Smooth muscle cell of the brain vasculature (primary cell): Measurements from ENCODE around the gene CCL19.
A peak's percentile ranks its signal among the peaks of the same experiment; 100 is the strongest.

Experiments used
- DNase-seq: peaks from one replicate; pipeline ENCODE4 v3.0.0-alpha.2; 2012; ENCODE audit warnings: low read depth, low spot score

The CCL19 gene

GRCh38 chr9:34662526-34663302 is 28.4 kb downstream of the CCL19 start, which contains the start of gene CCL27:
TSS of gene CCL27 (minus strand) at chr9:34662657. CDS start at chr9:34662633, 24 bp downstream.
- no peak for DNase-seq

- no peak for DNase-seq
Observed at GRCh38 chr9:34659592-34660253, 31.4 kb downstream of the CCL19 start.

GRCh38 chr9:34658461-34658860 is 32.6 kb downstream of the CCL19 start:
- no peak for DNase-seq

DNA sequence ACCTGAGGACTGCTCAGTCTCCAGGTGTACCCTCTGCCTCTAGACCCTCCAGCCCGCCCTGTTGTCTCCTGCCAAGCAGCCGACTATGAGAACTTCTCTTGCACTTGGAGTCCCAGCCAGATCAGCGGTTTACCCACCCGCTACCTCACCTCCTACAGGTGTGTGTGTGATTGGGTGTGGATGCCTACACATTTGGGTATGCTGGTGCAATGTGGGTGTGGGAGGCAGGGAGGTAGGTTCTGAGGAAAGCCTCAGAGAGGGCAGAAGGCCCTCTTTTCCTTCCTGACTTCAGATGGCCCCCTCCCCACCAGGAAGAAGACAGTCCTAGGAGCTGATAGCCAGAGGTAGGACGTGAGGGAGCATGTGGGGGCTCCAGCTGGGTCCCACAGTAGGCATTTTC is 34.1 kb downstream of the CCL19 start:
- no peak for DNase-seq

- DNase-seq = no peak
Observed at GRCh38 chr9:34655394-34655793, 35.7 kb downstream of the CCL19 start.

- DNase-seq = no peak
Observed at GRCh38 chr9:34654323-34655051, 36.6 kb downstream of the CCL19 start.

- DNase-seq = no peak
Observed at GRCh38 chr9:34653151-34654072, 37.7 kb downstream of the CCL19 start.

DNA sequence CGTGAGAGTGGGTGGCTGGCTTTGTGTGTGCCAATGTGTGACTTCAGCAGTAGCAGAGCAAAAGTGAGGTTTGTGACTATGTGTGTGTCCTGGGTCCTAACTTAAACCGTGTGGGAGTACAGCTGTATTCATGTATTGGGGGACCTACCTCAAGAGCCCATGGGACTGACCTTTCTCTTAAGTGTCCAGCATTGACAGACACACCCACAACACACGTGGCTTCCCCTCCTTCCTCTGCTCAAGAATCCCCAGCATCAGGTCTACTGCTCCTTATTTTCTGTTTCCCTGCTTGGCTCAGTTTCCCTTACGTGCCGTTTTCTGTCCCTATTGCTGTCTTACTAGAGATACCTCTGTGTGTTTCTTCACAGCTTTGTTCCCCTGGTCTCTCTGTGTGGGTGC is 38.5 kb downstream of the CCL19 start:
- DNase-seq = no peak

- DNase-seq = peak; percentile 39
Observed at GRCh38 chr9:34651876-34652601, 39.0 kb downstream of the CCL19 start, which contains the start of gene IL11RA. TSS of gene IL11RA (plus strand) at chr9:34652185. CDS start at chr9:34655218, 3,033 bp downstream.

DNA sequence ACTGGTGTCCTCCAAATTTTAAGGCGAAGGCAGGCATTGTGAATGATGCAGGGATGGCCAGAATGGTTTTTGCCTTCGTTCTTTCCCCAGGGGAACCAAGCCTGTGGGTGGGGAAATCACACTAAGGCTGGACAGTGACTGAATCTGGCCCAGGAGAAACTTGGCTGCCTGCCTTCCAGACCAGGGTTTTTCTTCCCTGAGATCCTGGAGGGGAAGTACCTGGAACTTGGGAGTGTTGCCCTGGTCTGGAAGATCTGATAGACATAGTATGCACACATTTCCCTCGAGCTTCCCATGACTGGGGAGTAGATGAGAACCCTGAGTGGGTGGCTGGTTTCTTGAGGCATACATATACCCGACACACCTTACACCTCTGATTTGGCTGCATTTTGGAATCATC is 39.8 kb downstream of the CCL19 start:
- DNase-seq = no peak

GRCh38 chr9:34650816-34651215 is 40.3 kb downstream of the CCL19 start:
- DNase-seq = no peak

GRCh38 chr9:34648673-34649072 is 42.4 kb downstream of the CCL19 start:
- DNase-seq = no peak

- no peak for DNase-seq
Observed at GRCh38 chr9:34647651-34648050, 43.4 kb downstream of the CCL19 start.

- no peak for DNase-seq
Observed at GRCh38 chr9:34647084-34647403, 44.0 kb downstream of the CCL19 start.

DNA sequence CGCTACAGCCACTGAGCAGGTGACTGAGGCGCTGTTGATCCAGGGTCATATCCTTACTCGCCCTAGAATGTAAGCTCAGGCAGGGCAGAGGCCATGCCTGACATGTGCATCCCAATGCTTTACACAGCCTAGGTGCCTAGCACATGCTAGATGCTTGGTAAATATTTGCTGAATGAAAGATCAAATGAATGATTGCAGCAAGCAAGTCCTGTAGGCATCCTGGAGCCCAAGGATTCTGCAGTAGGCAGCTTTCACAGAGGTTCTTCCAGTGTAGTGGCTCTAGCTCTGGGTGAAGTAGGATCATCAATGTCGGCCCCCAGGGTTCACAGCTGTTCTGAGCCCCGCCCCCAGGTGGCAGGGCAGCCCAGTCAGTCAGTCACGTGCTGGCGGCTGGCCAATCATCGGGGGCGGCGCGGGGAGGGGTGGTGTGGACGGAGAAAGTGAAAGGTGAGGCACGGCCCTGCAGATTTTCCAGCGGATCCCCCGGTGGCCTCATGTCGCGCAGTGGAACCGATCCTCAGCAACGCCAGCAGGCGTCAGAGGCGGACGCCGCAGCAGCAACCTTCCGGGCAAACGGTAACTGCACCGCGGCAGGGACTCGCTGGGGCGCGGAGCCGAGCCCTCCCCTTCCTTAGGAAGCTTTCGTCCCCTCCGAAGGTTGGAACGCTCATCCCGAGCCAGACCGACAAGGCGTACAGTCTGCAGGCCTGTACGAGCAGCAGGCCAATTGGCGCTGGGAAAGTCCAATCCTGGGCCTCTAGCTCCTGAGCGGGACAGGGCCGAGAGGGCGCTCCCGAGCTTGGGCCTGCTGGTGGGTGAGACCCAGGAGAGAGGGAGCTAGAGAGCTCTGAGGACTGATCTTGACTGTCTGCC is 44.6 kb downstream of the CCL19 start, which contains the start of gene GALT:
TSS of gene GALT (plus strand) at position 465 of the 873 bp plus-strand sequence. CDS start at position 495, 30 bp downstream.
- DNase-seq = peak; percentile 49

- no peak for DNase-seq
Observed at GRCh38 chr9:34644766-34645314, 46.2 kb downstream of the CCL19 start.

DNA sequence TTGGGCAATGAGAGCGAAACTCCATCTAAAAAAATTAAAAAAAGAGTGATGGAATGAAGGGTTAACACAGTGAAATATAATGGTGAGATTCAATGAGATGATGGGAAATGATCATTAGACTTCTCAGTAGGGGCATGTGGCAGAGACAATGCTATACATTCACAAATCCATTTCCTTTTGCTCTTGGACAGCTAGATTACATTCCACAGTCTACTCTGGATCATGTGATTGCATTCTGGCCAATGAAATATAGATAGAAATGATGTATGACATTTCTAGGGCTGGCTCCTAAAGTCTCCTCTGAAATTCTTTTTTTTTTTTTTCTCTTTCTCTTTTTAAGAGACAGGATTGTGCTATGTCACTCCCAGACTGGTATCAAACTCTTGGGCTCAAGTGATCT is 48.4 kb downstream of the CCL19 start:
- DNase-seq = no peak
